Right lobe of liver (tissue), 6 donors: ENCODE measurements around the gene EARS2. TPM values are rescaled to one million over a fixed set of nuclear protein-coding genes. Genes with fewer than 3 reads are reported as not detected.

ENCODE experiments used
- ATAC-seq, 4 donors: fragments of 200-7000 bp; cut with Tn5 transposase; one replicate each; pipeline ENCODE4 v1.9.1; 2020; ENCODE audit warnings: mild to moderate bottlenecking in 4 of 4, moderate library complexity in 4 of 4
- DNase-seq, 3 donors: peaks; one replicate each; pipeline ENCODE4 v3.0.0-alpha.2; 2020
- H3K27ac ChIP-seq, 3 donors: fragments of 200-600 bp; one replicate each; pipeline ENCODE4 v1.8.0; 2022
- H3K27me3 ChIP-seq, 2 donors: fragments of 200-600 bp; one replicate each; pipeline ENCODE4 v1.8.0; 2022
- H3K36me3 ChIP-seq, 4 donors: fragments of 200-600 bp; sonication (generic) in 1 of 4; one replicate each; pipeline versions ENCODE4 v1.5.1 to v1.8.0; 2017 to 2022; ENCODE audit warnings: control low read depth in 1 of 4
- H3K4me1 ChIP-seq, 4 donors: fragments of 200-600 bp; sonication (generic) in 1 of 4; one replicate each; pipeline versions ENCODE4 v1.5.1 to v1.8.0; 2017 to 2022; ENCODE audit warnings: control low read depth in 1 of 4
- H3K4me3 ChIP-seq, 3 donors: fragments of 200-600 bp; one replicate each; pipeline ENCODE4 v1.8.0; 2022
- H3K9me3 ChIP-seq, 4 donors: fragments of 200-600 bp; sonication (generic) in 1 of 4; one replicate each; pipeline versions ENCODE4 v1.5.1 to v1.8.0; 2017 to 2022; ENCODE audit warnings: control low read depth in 1 of 4
- POLR2A ChIP-seq: fragments of 450-650 bp; IDR thresholded peaks from one replicate; pipeline ENCODE4 v1.6.1; 2017; ENCODE audit warnings: antibody characterized with exemption, mild to moderate bottlenecking
- WGBS: methylation state at CpG from one replicate; pipeline ENCODE4 v1.1.6; 2018; ENCODE audit warnings: low coverage, low lambda C conversion rate; ENCODE audit not compliant: insufficient coverage; ENCODE audit errors: missing lambda C conversion rate; 5-methylcytosine and 5-hydroxymethylcytosine counted together
- intact Hi-C, 2 donors: fragments of 100-400 bp; cut with DNase I; formaldehyde crosslinking; loops; one replicate each; pipeline versions ENCODE4 v1.11.2 to v1.14.1; 2022
- total RNA-seq, 6 experiments: library from RNA; depleted of rRNA in 2 of 6; stranded (reverse); fragments of >200 nt in 2 of 6; fragmentation: NEBNext Ultra II Directional in 3 of 6; extraction: Animal tissue kit (Norgen Biotek cat#: 25700) in 3 of 6; gene quantifications; one replicate each; pipeline versions ENCODE4 v1.1.0 to v1.2.4, GENCODE V29; 2016 to 2023
- TF ChIP-seq, protein P1 (sequence below), 4 donors: fragments of 200-600 bp in 3 of 4; fragments of 450-650 bp in 1 of 4; IDR thresholded peaks; one replicate each; pipeline versions ENCODE4 v1.5.1 to v1.8.0; 2016 to 2022; ENCODE audit warnings: antibody characterized with exemption in 4 of 4, mild to moderate bottlenecking in 2 of 4
- donor health status: DM: no; HTN: yes; CAD: no.
- donor health status: DM: no; HTN: no; CAD: no.
- donor health status: DM: no; HTN: no; CAD: no.
- donor health status: DM: no; HTN: yes; CAD: no.
- donor health status: DM: no; HTN: yes; CAD: no.

EARS2 gene
- total RNA-seq, 6 experiments from 2014 or later = 14.9 to 47.7 (median 15.9) TPM

DNA sequence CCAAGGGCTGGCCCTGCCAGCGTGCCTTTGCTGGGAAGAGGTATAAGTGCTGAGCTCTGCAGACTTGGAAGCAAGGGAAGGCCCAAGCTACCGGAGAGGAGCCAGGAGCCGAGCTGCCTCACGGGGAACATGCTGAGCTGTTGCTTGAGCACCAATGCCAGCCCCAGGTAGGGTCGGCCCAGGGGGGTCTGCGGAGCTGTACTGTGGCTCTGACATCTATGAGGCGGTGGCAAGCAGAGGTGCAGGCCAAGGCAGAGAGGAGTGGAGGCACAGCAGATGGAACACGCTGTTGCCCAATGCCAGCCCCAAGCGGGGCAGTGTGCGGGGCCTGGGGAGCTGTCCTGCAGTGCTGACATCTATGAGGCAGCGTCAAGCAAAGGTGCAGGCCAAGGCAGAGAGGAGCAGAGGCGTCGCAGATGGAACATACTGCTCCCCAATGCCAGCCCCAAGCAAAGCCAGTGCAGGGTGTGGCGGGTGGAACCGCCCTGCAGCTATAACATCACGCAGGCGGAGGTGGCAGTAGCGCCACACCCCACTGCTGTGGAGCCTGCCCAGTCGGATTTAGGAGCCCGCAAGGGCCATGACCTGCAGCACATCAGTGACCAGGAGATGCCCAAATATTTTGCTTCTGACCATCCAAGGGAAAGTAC lies 56.8 kb downstream of the EARS2 start:
- H3K4me3 ChIP-seq = no peak overlapping the region
- ATAC-seq (no peak), DNase-seq (no peak)
- intact Hi-C loops = no loop called here
- H3K4me1 ChIP-seq = peaks cover 0 to 30% (median 13%) of the 10 kb centered on the region in 4 donors
- no peaks in the 10 kb centered on the region for H3K9me3 ChIP-seq
- no peak for TF ChIP-seq POLR2A
- TF ChIP-seq, protein P1, sequence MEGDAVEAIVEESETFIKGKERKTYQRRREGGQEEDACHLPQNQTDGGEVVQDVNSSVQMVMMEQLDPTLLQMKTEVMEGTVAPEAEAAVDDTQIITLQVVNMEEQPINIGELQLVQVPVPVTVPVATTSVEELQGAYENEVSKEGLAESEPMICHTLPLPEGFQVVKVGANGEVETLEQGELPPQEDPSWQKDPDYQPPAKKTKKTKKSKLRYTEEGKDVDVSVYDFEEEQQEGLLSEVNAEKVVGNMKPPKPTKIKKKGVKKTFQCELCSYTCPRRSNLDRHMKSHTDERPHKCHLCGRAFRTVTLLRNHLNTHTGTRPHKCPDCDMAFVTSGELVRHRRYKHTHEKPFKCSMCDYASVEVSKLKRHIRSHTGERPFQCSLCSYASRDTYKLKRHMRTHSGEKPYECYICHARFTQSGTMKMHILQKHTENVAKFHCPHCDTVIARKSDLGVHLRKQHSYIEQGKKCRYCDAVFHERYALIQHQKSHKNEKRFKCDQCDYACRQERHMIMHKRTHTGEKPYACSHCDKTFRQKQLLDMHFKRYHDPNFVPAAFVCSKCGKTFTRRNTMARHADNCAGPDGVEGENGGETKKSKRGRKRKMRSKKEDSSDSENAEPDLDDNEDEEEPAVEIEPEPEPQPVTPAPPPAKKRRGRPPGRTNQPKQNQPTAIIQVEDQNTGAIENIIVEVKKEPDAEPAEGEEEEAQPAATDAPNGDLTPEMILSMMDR (IDR thresholded peaks at IDR 0.05) = no peak
- peaks cover 0 to 5% (median 1%) of the 10 kb centered on the region in 4 donors for H3K36me3 ChIP-seq
- WGBS = 89% methylated on average over 7 of the region's 20 CpGs
- H3K27ac ChIP-seq = no peak overlapping the region
- H3K27me3 ChIP-seq = no peaks in the 10 kb centered on the region

DNA sequence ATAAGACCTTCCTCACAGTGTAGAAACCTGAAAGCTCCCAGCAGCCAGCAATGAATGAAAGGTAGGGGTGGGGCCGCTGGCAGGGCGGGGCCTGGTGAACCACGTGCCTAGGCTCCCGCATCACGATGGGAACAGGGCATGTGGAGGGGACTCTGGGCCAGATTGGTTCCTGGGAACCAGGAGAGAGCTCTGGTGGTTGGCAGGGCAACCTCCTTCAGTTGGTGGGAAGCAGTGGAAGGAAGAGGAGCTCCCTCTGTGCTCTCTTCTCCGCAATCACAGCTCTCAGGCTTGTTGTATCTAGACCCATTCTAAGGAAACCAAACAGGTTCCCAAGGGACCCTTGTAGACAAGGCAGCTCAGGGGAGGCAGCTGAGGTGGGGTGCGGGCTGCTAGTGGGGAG lies 57.3 kb downstream of the EARS2 start:
- Histone ChIP-seq H3K4me3 (no peak overlapping the region), H3K36me3 (peaks cover 0 to 10% (median 2%) of the 10 kb centered on the region in 4 donors), H3K27me3 (no peaks in the 10 kb centered on the region), H3K9me3 (no peaks in the 10 kb centered on the region), H3K4me1 (peaks cover 0 to 30% (median 13%) of the 10 kb centered on the region in 4 donors), H3K27ac (no peak overlapping the region)
- DNase-seq = no peak
- intact Hi-C loops = no loop called here
- WGBS = no CpG with 5 or more reads among the region's 7 CpGs
- no peak for ATAC-seq
- TF ChIP-seq, protein P1 (IDR thresholded peaks at IDR 0.05) = no peak
- no peak for TF ChIP-seq POLR2A

DNA sequence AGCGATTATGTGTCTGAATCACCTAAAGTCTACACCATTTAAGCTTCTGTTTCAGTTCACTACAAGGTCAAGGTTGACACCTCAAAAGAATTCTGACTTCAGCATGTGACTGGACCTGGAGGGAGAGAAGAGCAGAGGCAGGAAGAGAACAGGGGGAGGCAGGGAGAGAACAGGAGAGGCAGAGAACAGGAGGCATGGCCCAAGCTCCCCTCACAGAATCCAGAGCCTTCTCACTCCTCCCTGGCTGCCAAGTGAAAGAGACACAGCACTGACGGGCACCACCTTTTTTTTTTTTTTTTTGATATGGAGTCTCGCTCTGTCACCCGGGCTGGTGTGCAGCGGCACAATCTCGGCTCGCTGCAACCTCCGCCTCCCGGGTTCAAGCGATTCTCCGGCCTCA lies 58.3 kb downstream of the EARS2 start:
- TF ChIP-seq, protein P1 (IDR thresholded peaks at IDR 0.05) = no peak
- TF ChIP-seq POLR2A = no peak
- intact Hi-C loops = no loop called here
- Histone ChIP-seq H3K27ac (no peak overlapping the region), H3K9me3 (no peaks in the 10 kb centered on the region), H3K36me3 (peaks cover 0 to 19% (median 4%) of the 10 kb centered on the region in 4 donors), H3K4me1 (peaks cover 0 to 30% (median 8%) of the 10 kb centered on the region in 4 donors), H3K4me3 (no peak overlapping the region), H3K27me3 (no peaks in the 10 kb centered on the region)
- WGBS = 85% methylated on average over 9 of the region's 11 CpGs
- no peak for ATAC-seq
- no peak for DNase-seq

DNA sequence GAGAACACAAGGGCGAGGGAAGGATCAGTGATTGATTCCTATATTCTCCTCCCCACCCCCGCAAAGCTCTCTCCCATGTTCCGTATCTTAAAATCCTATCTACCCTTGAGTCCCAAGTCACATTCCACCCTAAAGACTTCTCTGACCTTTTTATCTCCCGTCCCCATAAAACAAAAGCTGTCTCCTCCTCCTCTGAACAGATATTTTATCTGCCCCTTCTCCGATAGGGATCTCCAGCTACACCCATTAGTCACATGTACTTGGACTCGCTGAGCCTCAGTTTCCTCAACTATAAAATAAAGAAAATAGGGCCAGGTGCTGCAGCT lies 59.6 kb downstream of the EARS2 start:
- H3K36me3 ChIP-seq = peaks cover 0 to 33% (median 10%) of the 10 kb centered on the region in 4 donors
- 66% methylated on average over 5 of the region's 6 CpGs for WGBS
- TF ChIP-seq, protein P1 (IDR thresholded peaks at IDR 0.05) = no peak
- peak; percentile 4 for TF ChIP-seq POLR2A
- peak overlapping the region; percentile 9 to 40 (median 39) for H3K27ac ChIP-seq
- no peak for ATAC-seq
- H3K4me3 ChIP-seq = no peak overlapping the region
- intact Hi-C loops = no loop called here
- no peaks in the 10 kb centered on the region for H3K9me3 ChIP-seq
- peaks cover 0 to 30% (median 8%) of the 10 kb centered on the region in 4 donors for H3K4me1 ChIP-seq
- no peak for DNase-seq
- no peaks in the 10 kb centered on the region for H3K27me3 ChIP-seq
